Measurements from ENCODE around the gene NPIPA5. TPM values are rescaled to one million over a fixed set of nuclear protein-coding genes. Genes with fewer than 3 reads are reported as not detected.

NPIPA5 gene
- total and polyA plus RNA-seq, 7 donors: 2.0 to 24.3 (median 7.2) TPM

Other genes with a start within 250 kb of the NPIPA5 start
- 10 to 100 TPM in 3 of 4 donors, 1 to 10 TPM in 1; 8.9 to 13.9 (median 11.3) TPM for gene MPV17L, start 17.5 kb upstream of the NPIPA5 start, total RNA-seq
- gene MPV17L, start 17.5 kb upstream of the NPIPA5 start, polyA plus RNA-seq: 1 to 10 TPM; 1.8 to 3.7 (median 3.0) TPM
- gene BMERB1, start 56.3 kb upstream of the NPIPA5 start, total RNA-seq: 100 to 1,000 TPM in 1 of 4 donors, 10 to 100 TPM in 3; 63.4 to 112 (median 86.3) TPM
- 10 to 100 TPM in 2 of 3 donors, 1 to 10 TPM in 1; 3.7 to 26.4 (median 12.6) TPM for gene BMERB1, start 56.3 kb upstream of the NPIPA5 start, polyA plus RNA-seq

All from sigmoid colon (tissue), 7 donors.